DMS 273 (cell line): ENCODE data around the gene ANGPTL1.
"Not testable (repeated sequence)": the region's sequence is repeated elsewhere in the genome, so short reads cannot be mapped to it uniquely, and the experiment has no call there.

Source experiments
- DNase-seq: peaks from one replicate; lab custom pipeline; 2025; ENCODE audit not compliant: unreplicated experiment; lab: John Stamatoyannopoulos, UW

The ANGPTL1 gene

GRCh38 chr1:178867670-178868069 lies 3.2 kb downstream of the ANGPTL1 start:
- no peak for DNase-seq

DNA sequence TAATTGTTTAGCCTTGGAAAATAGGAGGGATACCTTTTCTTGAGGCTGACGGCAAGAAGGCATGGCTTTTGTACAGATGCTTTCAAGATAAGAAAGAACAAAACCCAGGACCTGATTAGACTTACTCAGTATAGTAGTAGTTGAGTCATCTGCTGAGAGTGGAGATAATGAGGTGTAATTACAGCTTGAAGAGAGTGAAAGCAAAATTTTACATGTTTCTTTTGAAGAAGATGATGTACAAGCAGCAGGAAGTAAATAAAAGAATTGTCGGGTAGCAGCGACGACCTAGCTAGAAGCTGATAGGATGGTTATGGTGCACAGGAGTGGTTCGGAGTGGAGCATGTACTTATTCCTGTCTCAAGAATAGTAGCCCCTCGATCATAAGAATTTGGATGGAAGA lies 6.6 kb downstream of the ANGPTL1 start:
- DNase-seq: no peak

DNA sequence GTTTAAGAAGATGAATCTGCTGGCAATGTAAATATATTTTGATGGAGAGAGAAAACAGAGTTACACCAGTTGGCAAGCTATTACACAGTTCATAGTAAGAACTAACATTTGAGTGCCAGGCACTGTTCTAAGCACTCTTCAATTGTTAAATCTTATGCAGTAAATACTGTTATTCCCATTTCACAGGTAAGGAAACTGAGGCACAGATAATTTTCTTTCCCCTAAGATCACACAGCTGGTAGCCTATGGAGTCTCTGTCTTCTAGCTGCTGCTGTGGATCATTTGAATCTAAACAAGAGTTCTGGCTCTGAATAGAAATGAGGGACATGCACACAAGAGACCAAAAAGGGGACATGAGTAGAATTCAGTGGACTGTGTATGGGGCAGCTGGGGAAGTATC lies 8.0 kb downstream of the ANGPTL1 start:
- DNase-seq: no peak

- no peak for DNase-seq
Observed at GRCh38 chr1:178862416-178862815, 8.5 kb downstream of the ANGPTL1 start.

DNA sequence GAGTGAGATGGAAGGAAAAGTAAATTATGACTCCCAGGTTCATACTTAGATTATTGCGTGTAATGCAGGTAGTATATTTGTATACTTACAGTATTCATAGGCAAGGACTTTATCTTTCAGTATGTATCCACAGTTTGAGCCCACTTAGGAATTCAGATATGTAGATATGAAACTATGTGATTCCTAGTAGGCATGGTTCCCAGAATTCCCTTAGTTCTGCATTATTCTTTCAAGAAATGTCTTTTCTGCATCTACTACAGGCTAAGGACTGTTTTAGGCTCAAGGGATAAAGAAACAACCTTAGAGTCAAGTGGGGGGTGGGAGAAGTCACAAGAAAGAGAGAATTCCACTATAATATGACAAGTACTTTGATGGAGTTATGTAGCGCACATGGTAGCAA lies 13.8 kb downstream of the ANGPTL1 start:
- DNase-seq: no peak

GRCh38 chr1:178849918-178850317 lies 21.0 kb downstream of the ANGPTL1 start:
- peak; percentile 62 for DNase-seq

DNA sequence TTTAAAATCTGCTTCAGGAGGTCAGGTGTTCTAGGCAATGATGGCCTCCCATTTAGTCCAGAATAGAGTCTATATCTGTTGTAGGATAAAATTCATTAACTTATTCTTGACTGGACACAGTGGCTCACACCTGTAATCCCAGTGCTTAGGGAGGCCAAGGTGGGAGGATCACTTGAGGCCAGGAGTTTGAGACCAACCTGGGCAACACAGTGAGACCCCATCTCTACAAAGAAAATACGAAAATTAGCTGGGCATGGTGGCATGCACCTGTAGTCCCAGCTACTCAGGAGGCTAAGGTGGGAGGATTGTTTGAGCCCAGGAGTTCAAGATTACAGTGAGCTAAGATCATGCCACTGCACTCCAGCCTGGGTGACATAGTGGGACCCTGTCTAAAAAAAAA lies 23.0 kb downstream of the ANGPTL1 start:
- not testable (repeated sequence) for DNase-seq

GRCh38 chr1:178847396-178847849 lies 23.5 kb downstream of the ANGPTL1 start:
- no peak for DNase-seq

- no peak for DNase-seq
Observed at GRCh38 chr1:178846306-178846705, 24.6 kb downstream of the ANGPTL1 start.

DNA sequence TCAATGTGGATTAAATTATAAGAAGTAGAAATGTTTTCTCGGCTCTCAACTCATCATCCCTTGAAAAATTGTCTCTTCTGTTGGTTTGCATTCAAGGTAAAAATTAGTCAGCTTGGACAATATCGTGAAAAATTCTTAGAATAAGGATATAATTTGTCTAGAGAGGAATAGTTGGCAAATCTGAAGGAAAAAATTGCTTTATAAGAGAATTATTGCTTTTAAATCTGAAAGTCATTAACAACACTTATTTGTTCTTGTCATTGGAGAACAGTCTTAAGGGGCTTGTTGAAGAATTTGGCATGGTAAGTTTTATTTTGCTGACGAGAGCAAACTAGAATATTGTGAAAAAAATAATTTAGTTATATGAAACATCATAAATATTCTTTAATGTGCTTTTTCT lies 26.4 kb downstream of the ANGPTL1 start:
- DNase-seq: no peak

GRCh38 chr1:178825167-178825566 lies 45.7 kb downstream of the ANGPTL1 start:
- no peak for DNase-seq

- no peak for DNase-seq
Observed at GRCh38 chr1:178821134-178821866, 49.6 kb downstream of the ANGPTL1 start.

DNA sequence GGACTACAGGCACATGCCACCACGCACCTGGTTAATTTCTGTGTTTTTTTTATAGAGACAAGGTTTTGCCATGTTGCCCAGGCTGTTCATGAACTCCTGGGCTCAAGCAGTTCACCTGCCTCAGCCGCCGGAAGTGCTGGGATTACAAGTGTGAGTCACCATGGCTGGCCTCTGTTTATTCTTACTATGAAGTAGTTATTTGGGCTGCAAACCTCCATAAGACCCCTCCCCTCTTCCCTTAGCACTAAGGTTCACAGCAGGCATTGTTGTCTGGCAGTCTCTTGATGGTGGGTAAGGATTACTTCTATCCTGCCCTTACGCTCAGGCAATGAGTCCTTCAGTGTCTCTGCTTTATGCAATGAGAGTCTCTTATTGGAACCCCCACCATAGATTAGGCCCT lies 51.8 kb downstream of the ANGPTL1 start:
- no peak for DNase-seq

GRCh38 chr1:178818416-178818815 lies 52.5 kb downstream of the ANGPTL1 start:
- no peak for DNase-seq

DNA sequence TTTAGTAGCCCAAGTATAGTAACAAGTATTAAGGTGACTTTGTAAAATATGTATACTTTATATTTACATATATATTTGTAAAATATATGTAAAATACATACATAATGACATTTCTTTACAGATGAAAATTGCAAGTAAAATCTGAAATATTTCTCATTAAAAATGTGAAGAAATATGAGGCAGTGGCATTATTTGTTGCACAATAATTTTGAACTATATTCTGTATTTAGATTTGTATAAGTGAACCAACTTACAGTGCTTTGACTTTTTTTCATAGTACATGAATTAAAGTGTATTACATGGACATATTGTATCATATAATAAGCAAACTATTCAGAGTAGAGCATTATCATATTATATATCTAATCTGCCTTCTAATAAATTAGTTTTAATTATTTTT lies 60.3 kb downstream of the ANGPTL1 start:
- no peak for DNase-seq

DNA sequence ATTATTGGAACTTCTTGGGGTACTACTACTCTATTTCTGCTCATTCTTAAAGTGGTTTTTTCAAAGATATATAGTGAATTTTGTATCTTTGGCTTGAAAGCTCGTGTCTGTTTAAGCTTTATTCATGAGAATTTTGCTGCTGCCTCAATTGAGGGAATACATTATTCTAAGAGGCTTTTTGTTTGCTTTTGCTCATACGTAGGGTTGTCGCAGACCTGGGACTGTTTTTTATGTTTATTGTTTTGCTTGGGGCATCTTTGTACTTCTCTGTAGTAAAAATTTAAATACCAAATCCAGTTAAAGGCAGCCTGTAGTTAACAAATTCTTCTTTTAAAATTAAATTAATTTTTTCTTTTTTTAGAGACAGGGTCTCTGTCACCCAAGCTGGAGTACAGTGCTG lies 62.3 kb downstream of the ANGPTL1 start:
- no peak for DNase-seq

- no peak for DNase-seq
Observed at GRCh38 chr1:178806665-178807300, 64.1 kb downstream of the ANGPTL1 start.

- DNase-seq: no peak
Observed at GRCh38 chr1:178802873-178803272, 68.0 kb downstream of the ANGPTL1 start.
